Left ventricle myocardium inferior (tissue), 1 donor: ENCODE data around the gene NIPSNAP2. TPM values are rescaled to one million over a fixed set of nuclear protein-coding genes. Genes with fewer than 3 reads are reported as not detected.

ENCODE experiments used
- DNase-seq: peaks from one replicate; pipeline ENCODE4 v3.0.0-alpha.2; 2020
- H3K27ac ChIP-seq: fragments of 200-600 bp; replicated peaks from 2 replicates; pipeline ENCODE4 v1.8.0; 2021
- H3K27me3 ChIP-seq: fragments of 200-600 bp; 2 replicates; pipeline ENCODE4 v1.8.0; 2021; ENCODE audit warnings: low read depth
- H3K36me3 ChIP-seq: fragments of 200-600 bp; 2 replicates; pipeline ENCODE4 v1.8.0; 2021
- H3K4me1 ChIP-seq: fragments of 200-600 bp; 2 replicates; pipeline ENCODE4 v1.8.0; 2021
- H3K4me3 ChIP-seq: fragments of 200-600 bp; 2 replicates; pipeline ENCODE4 v1.8.0; 2021; ENCODE audit warnings: mild to moderate bottlenecking, moderate library complexity
- H3K9me3 ChIP-seq: fragments of 200-600 bp; replicated peaks from 2 replicates; pipeline ENCODE4 v1.8.0; 2021
- CTCF ChIP-seq: fragments of 200-600 bp; IDR thresholded peaks from 2 replicates; pipeline ENCODE4 v1.8.0; 2021; ENCODE audit warnings: antibody characterized with exemption, mild to moderate bottlenecking, borderline replicate concordance
- intact Hi-C: fragments of 100-400 bp; cut with micrococcal nuclease; formaldehyde crosslinking; loops from one replicate; pipeline ENCODE4 v1.11.0; 2022
- total RNA-seq: library from RNA; stranded (reverse); fragmentation: NEBNext Ultra II Directional; extraction: Animal tissue kit (Norgen Biotek cat#: 25700); gene quantifications from one replicate; pipeline ENCODE4 v1.2.1, GENCODE V29; 2021
- donor health status: DM: no; HTN: yes; CAD: no; lungs with severe emphysema.

Gene NIPSNAP2
- total RNA-seq, 1 donor from 2014 or later: 357 TPM

DNA sequence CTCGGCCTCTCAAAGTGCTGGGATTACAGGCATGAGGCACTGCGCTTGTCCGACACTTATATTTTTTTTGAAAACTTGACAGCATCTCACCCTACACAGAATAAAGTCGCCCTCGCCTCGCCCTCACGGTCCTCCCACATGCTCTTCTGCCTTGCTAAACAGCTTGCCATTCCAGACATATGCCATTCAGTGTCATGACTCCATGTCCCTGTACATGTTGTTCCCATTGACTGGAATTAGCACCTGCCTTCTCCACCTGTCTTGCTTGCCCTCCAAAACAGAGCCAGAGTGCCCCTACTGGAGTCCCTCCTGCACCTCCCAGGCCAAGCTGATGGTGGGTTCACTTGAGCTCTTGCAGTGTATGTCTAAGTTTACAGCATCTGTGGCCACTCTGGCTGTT lies 6.2 kb downstream of the NIPSNAP2 start:
- Histone ChIP-seq H3K27me3 (no peaks in the 10 kb centered on the region), H3K4me1 (peaks cover 86% of the 10 kb centered on the region), H3K27ac (peak overlapping the region; percentile 91), H3K9me3 (no peaks in the 10 kb centered on the region), H3K4me3 (peak overlapping the region; percentile 47), H3K36me3 (peaks cover 5% of the 10 kb centered on the region)
- intact Hi-C loops: no loop called here
- no peak for TF ChIP-seq CTCF
- no peak for DNase-seq

- no peaks in the 10 kb centered on the region for H3K27me3 ChIP-seq
- peaks cover 83% of the 10 kb centered on the region for H3K4me1 ChIP-seq
- intact Hi-C loops: no loop called here
- H3K36me3 ChIP-seq: peaks cover 5% of the 10 kb centered on the region
- no peak for TF ChIP-seq CTCF
- peak overlapping the region; percentile 47 for H3K4me3 ChIP-seq
- no peak for DNase-seq
- H3K9me3 ChIP-seq: no peaks in the 10 kb centered on the region
- peak overlapping the region; percentile 91 for H3K27ac ChIP-seq
Observed at GRCh38 chr7:55970978-55971377, 6.6 kb downstream of the NIPSNAP2 start.

DNA sequence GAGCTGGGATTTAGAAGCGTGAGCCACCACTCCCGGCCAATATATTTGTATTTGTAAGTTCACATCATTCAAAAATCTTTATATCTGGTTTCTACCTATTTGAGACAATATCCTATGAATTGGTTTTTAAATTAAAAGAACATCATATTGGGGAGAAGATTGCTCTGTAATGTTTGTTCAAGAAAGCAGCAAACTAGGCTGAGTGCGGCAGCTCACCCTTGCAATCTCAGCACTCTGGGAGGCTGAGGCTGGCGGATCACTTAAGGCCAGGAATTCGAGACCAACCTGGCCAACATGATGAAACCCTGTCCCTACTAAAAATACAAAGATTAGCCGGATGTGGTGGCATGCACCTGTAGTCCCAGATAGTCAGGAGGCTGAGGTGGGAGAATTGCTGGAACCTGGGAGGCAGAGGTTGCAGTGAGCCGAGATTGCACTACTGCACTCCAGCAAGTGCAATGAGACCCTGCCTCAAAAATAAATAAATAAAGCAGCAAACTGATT lies 9.4 kb downstream of the NIPSNAP2 start:
- Histone ChIP-seq H3K36me3 (peaks cover 14% of the 10 kb centered on the region), H3K27ac (peak overlapping the region; percentile 91), H3K4me3 (no peak overlapping the region), H3K4me1 (peaks cover 75% of the 10 kb centered on the region), H3K9me3 (no peaks in the 10 kb centered on the region), H3K27me3 (no peaks in the 10 kb centered on the region)
- intact Hi-C loops: no loop called here
- TF ChIP-seq CTCF: no peak
- DNase-seq: no peak

DNA sequence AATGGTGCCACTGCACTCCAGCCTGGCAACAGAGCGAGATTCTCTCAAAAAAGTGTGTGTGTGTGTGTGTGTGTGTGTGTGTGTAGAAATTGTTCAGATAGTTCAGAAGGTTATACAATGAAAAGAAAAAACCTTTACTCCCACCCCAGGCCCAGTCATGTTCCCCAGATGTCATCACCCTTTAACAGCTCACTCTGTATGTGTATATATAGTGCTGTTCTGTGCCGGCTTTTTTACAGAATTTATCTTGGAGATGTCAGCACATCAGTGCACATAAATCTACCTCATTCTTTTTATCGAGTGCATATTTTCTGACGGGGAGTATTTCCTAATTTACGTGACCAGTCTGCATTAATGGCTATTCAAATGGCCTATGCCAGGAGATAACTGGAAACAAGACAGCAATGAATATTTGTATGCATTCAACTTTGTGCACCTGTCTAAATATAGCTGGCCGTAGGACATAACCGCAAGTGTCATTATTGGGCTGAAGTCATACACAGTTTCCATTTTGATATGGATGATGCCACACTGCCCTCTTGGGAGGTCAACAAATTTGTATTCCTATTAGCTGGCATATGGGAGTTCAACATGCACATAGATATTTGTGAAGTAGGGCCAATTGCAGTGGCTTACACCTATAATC lies 11.7 kb downstream of the NIPSNAP2 start:
- TF ChIP-seq CTCF: no peak
- H3K9me3 ChIP-seq: no peaks in the 10 kb centered on the region
- no peak for DNase-seq
- peak overlapping the region; percentile 91 for H3K27ac ChIP-seq
- H3K4me3 ChIP-seq: no peak overlapping the region
- H3K4me1 ChIP-seq: peaks cover 57% of the 10 kb centered on the region
- H3K36me3 ChIP-seq: peaks cover 32% of the 10 kb centered on the region
- H3K27me3 ChIP-seq: no peaks in the 10 kb centered on the region
- intact Hi-C loops: no loop called here

DNA sequence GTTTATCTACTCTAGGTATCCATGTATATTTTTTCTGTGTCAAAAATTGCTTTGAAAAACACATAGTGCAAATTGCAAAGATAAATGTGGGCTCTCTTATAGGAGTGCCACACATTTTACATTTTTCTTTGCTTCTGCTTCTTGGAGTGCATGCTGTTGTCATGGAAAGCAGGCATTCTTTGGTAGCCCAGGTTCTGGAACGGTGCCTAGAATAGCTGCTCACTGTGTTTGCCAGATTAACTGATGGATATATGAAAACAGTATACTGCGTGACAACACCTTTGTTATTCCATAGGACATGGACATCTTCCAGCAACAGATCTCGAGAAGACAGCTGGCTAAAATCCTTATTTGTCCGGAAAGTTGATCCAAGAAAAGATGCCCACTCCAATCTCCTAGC lies 13.4 kb downstream of the NIPSNAP2 start:
- H3K9me3 ChIP-seq: no peaks in the 10 kb centered on the region
- H3K4me3 ChIP-seq: no peak overlapping the region
- no peak for TF ChIP-seq CTCF
- no peaks in the 10 kb centered on the region for H3K27me3 ChIP-seq
- peaks cover 49% of the 10 kb centered on the region for H3K36me3 ChIP-seq
- DNase-seq: no peak
- peak overlapping the region; percentile 91 for H3K27ac ChIP-seq
- H3K4me1 ChIP-seq: peaks cover 44% of the 10 kb centered on the region
- intact Hi-C loops: no loop called here
